Naive thymus-derived CD4-positive, alpha-beta T cell (primary cell): Measurements from ENCODE around the gene DHX8. TPM values are rescaled to one million over a fixed set of nuclear protein-coding genes. Genes with fewer than 3 reads are reported as not detected.

Experiments used
- ATAC-seq: fragments of 150-1000 bp; cut with Tn5 transposase; 2 replicates; pipeline ENCODE4 v1.10.0; 2021; ENCODE audit warnings: mild to moderate bottlenecking, moderate library complexity
- CTCF ChIA-PET: fragments of 350-600 bp; sonication (Branson Sonifier 250); formaldehyde crosslinking; loops from one replicate; lab custom pipeline; 2021; ENCODE audit warnings: antibody characterized with exemption; lab: Charles Lee
- POLR2A ChIA-PET: fragments of 350-600 bp; sonication (Branson Sonifier 250); formaldehyde crosslinking; loops from one replicate; lab custom pipeline; 2021; ENCODE audit warnings: antibody characterized with exemption, inconsistent platforms; lab: Charles Lee
- DNase-seq, 9 donors: peaks; one replicate each; pipeline versions ENCODE4 v3.0.0 to v3.0.0-alpha.2; 2020 to 2022; ENCODE audit warnings: mixed read lengths in 1 of 9
- H3K27ac ChIP-seq: one replicate; pipeline ENCODE4 v1.7.0; 2013; ENCODE audit warnings: mild to moderate bottlenecking, low read depth, low read length, moderate library complexity
- H3K27me3 ChIP-seq, 2 donors: one replicate each; pipeline ENCODE4 v1.7.0; 2013; ENCODE audit warnings: low read length in 2 of 2, mild to moderate bottlenecking in 2 of 2, moderate library complexity in 2 of 2; ENCODE audit not compliant: control insufficient read depth in 2 of 2, insufficient read depth in 2 of 2
- H3K36me3 ChIP-seq, 3 experiments: 1 replicate in 2 of 3; 2 replicates in 1 of 3; pipeline ENCODE4 v1.7.0; 2013; ENCODE audit warnings: low read length in 3 of 3, mild to moderate bottlenecking in 3 of 3, moderate library complexity in 1 of 3; ENCODE audit not compliant: insufficient read depth in 3 of 3, control insufficient read depth in 2 of 3
- H3K4me1 ChIP-seq, 2 donors: one replicate each; pipeline ENCODE4 v1.7.0; 2013; ENCODE audit warnings: low read length in 2 of 2, mild to moderate bottlenecking in 2 of 2, moderate library complexity in 1 of 2; ENCODE audit not compliant: control insufficient read depth in 2 of 2, insufficient read depth in 2 of 2
- H3K4me3 ChIP-seq: 2 replicates; pipeline ENCODE4 v1.7.0; 2013; ENCODE audit warnings: mild to moderate bottlenecking, low read length
- H3K9me3 ChIP-seq, 3 experiments: 1 replicate in 2 of 3; 2 replicates in 1 of 3; pipeline ENCODE4 v1.7.0; 2013; ENCODE audit warnings: low read length in 3 of 3; ENCODE audit not compliant: control insufficient read depth in 2 of 3
- H3K27ac Mint-ChIP-seq, 9 donors: one replicate each; pipeline ENCODE4 v1.8.0; 2020 to 2022; ENCODE audit warnings: mixed read lengths in 9 of 9, mild to moderate bottlenecking in 8 of 9, moderate library complexity in 5 of 9, inconsistent platforms in 2 of 9
- H3K27me3 Mint-ChIP-seq, 5 donors: one replicate each; pipeline ENCODE4 v1.8.0; 2021 to 2022; ENCODE audit warnings: mixed read lengths in 5 of 5, mild to moderate bottlenecking in 1 of 5
- H3K36me3 Mint-ChIP-seq, 5 donors: one replicate each; pipeline ENCODE4 v1.8.0; 2020 to 2022; ENCODE audit warnings: mixed read lengths in 5 of 5, mild to moderate bottlenecking in 3 of 5, inconsistent platforms in 1 of 5
- H3K4me1 Mint-ChIP-seq, 7 donors: one replicate each; pipeline ENCODE4 v1.8.0; 2020 to 2022; ENCODE audit warnings: mixed read lengths in 7 of 7, mild to moderate bottlenecking in 3 of 7, inconsistent platforms in 1 of 7
- H3K4me3 Mint-ChIP-seq, 10 donors: one replicate each; pipeline ENCODE4 v1.8.0; 2020 to 2022; ENCODE audit warnings: mild to moderate bottlenecking in 10 of 10, mixed read lengths in 10 of 10, moderate library complexity in 6 of 10, inconsistent platforms in 2 of 10
- H3K9me3 Mint-ChIP-seq, 11 donors: one replicate each; pipeline ENCODE4 v1.8.0; 2020 to 2022; ENCODE audit warnings: mixed read lengths in 11 of 11, mild to moderate bottlenecking in 4 of 11, inconsistent platforms in 1 of 11, moderate library complexity in 1 of 11
- intact Hi-C, 2 donors: fragments of 100-400 bp; cut with micrococcal nuclease; formaldehyde crosslinking; loops; one replicate each; pipeline ENCODE4 v1.15.1; 2023
- polyA plus RNA-seq, 2 donors: library from polyadenylated mRNA; unstranded; fragments of 300-500 nt; fragmentation: Illumina TruSeq; gene quantifications; one replicate each; pipeline ENCODE4 v1.2.3, GENCODE V29; 2021
- total RNA-seq, 6 experiments: library from RNA in 5 of 6; stranded (reverse) in 5 of 6; gene quantifications; 1 replicate in 5 of 6; 2 replicates in 1 of 6; pipeline ENCODE4 v1.2.3 and lab custom pipeline; 2021 to 2026

DHX8 gene
- total and polyA plus RNA-seq, 7 experiments from 2014 or later = 23.5 to 93.4 (median 69.1) TPM

DNA sequence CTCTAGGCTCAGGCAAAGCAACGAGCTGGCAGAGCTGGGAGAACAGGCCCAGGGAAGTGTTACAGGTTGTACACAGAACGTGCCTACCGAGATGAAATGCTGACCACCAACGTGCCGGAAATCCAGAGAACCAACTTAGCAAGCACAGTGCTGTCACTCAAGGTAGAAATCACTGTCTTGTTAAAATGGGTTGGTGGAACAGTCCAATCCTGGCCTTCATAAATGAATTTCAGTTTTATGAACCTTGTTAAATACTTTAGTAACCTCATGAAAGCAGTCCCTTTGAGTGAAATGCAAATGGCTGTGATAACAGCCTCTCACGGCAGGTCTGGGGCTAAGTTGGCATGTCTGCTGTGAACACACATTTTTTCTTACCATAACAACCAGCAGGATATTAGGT, 33.4 kb downstream of the DHX8 start:
- Histone ChIP-seq H3K36me3 (peaks cover 20 to 94% (median 24%) of the 10 kb centered on the region in 3 experiments), H3K9me3 (no peaks in the 10 kb centered on the region), H3K4me3 (no peak overlapping the region), H3K27ac (no peak overlapping the region), H3K4me1 (no peaks in the 10 kb centered on the region), H3K27me3 (no peaks in the 10 kb centered on the region)
- Mint-ChIP-seq H3K9me3 (no peaks in the 10 kb centered on the region), H3K4me3 (no peak overlapping the region), H3K4me1 (peaks cover 0 to 3% (median 0%) of the 10 kb centered on the region in 7 donors), H3K36me3 (peaks cover 15 to 62% (median 39%) of the 10 kb centered on the region in 5 donors), H3K27ac (no peak overlapping the region), H3K27me3 (no peaks in the 10 kb centered on the region)
- POLR2A ChIA-PET = no interaction called here
- DNase-seq (no peak), ATAC-seq (no peak)
- intact Hi-C loops = no loop called here
- CTCF ChIA-PET = no interaction called here

DNA sequence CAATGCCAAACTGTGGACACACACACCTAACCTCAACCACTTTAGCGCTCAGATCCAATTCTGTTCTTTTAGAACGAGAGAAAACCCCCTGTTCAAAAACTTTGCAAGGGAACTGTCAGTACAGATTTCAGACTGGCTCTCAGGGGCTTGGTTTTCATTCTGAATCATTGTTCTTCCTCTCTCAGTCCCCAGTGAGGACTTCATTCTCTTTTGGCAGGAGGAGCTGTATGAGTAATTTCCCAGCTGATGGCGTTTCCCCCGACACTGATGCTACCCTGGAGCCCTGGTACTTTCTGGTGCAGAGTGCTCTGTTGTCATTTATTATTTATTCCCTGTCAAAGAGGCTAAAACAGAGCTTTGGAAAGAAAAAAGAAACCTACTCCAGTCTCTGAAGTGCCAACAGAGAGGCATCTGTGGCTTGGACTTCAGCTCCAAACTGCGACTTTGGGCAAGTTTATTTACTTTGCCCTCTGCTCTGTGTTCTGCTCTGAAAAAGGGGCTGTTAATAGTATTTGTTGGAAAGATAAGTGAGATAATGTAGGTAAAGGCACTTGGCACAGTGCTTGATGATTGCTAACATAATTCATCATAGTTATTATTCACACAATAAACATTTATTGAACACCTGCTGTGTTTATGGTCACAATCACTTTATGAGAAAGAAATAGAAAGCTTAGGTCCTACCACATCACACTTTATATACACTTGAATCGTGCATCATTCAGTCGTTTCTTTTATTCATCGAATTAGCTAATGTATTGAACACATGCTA, 34.0 kb downstream of the DHX8 start:
- no peak for ATAC-seq
- Histone ChIP-seq H3K9me3 (no peaks in the 10 kb centered on the region), H3K36me3 (peaks cover 22 to 94% (median 25%) of the 10 kb centered on the region in 3 experiments), H3K27ac (no peak overlapping the region), H3K4me3 (no peak overlapping the region), H3K4me1 (no peaks in the 10 kb centered on the region), H3K27me3 (no peaks in the 10 kb centered on the region)
- no peaks in the 10 kb centered on the region for H3K9me3 Mint-ChIP-seq
- intact Hi-C loops = no loop called here
- POLR2A ChIA-PET = no interaction called here
- CTCF ChIA-PET = interaction anchor here (0.7 kb wide), 1 partner anchor 10 kb away, joined by 3 read pairs; no protein-coding TSS in a partner anchor
- H3K4me3 Mint-ChIP-seq = no peak overlapping the region
- peaks cover 15 to 58% (median 32%) of the 10 kb centered on the region in 5 donors for H3K36me3 Mint-ChIP-seq
- no peaks in the 10 kb centered on the region for H3K27me3 Mint-ChIP-seq
- H3K27ac Mint-ChIP-seq = no peak overlapping the region
- H3K4me1 Mint-ChIP-seq = peaks cover 0 to 3% (median 0%) of the 10 kb centered on the region in 7 donors
- DNase-seq = no peak

DNA sequence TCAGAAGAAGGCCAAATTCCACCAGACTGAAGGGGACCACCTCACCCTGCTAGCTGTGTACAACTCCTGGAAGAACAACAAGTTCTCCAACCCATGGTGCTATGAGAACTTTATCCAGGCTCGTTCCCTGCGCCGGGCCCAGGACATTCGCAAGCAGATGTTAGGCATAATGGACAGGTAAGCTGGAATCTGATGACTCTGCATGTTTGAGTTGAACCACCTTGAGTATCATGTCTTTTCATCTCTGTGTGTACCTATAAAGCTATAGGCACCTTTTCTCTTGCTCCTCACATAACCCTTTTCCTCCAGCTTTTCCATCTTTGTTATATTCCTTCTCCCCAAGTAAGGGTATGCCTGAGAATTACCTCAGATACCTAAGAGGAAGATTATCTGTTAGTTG, 37.6 kb downstream of the DHX8 start:
- ChIA-PET CTCF (interaction anchor here (0.5 to 0.6 kb wide), 2 partner anchors 33 to 242 kb away, joined by 3 read pairs; no protein-coding TSS in a partner anchor), POLR2A (interaction anchor here (0.5 kb wide), 1 partner anchor 356 kb away, joined by 3 read pairs; no protein-coding TSS in a partner anchor)
- Mint-ChIP-seq H3K9me3 (no peaks in the 10 kb centered on the region), H3K4me1 (peaks cover 0 to 4% (median 0%) of the 10 kb centered on the region in 7 donors), H3K27me3 (no peaks in the 10 kb centered on the region), H3K4me3 (no peak overlapping the region), H3K36me3 (peaks cover 15 to 74% (median 35%) of the 10 kb centered on the region in 5 donors), H3K27ac (no peak overlapping the region)
- intact Hi-C loops = no loop called here
- peaks cover 30 to 98% (median 43%) of the 10 kb centered on the region in 3 experiments for H3K36me3 ChIP-seq
- H3K4me3 ChIP-seq = no peak overlapping the region
- ATAC-seq (no peak), DNase-seq (no peak)
- H3K27ac ChIP-seq = no peak overlapping the region
- no peaks in the 10 kb centered on the region for H3K27me3 ChIP-seq
- no peaks in the 10 kb centered on the region for H3K4me1 ChIP-seq
- H3K9me3 ChIP-seq = no peaks in the 10 kb centered on the region

DNA sequence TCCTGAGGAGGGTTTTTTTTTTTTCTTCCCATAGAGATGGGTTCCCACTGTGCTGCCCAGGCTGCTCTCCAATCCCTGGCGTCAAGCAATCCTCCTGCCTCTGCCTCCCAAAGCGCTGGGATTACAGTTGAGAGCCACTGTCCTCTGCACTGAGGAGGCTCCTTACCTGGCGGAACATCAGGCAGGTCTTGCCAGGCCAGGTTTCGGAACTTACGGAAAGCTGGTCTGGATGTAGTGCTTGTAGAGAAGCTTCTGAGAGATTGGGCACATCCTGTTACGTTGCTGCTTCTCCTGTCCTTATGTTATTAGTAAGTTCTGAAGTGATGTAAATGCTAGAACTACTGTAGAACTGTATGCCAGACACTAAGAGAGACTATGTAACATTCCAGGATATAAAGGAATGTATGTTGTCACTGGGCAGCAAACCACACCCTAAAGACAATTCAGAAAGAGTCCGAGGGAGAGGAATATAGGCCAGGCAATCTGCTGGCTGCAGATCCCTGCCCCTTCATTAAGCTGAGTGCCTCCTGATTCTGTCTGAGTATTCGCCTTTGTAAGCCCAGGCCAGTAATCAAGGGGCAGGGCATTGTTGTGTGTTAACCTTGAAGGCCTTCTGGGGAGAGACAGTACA, 41.3 kb downstream of the DHX8 start:
- intact Hi-C loops = no loop called here
- CTCF ChIA-PET = no interaction called here

DNA sequence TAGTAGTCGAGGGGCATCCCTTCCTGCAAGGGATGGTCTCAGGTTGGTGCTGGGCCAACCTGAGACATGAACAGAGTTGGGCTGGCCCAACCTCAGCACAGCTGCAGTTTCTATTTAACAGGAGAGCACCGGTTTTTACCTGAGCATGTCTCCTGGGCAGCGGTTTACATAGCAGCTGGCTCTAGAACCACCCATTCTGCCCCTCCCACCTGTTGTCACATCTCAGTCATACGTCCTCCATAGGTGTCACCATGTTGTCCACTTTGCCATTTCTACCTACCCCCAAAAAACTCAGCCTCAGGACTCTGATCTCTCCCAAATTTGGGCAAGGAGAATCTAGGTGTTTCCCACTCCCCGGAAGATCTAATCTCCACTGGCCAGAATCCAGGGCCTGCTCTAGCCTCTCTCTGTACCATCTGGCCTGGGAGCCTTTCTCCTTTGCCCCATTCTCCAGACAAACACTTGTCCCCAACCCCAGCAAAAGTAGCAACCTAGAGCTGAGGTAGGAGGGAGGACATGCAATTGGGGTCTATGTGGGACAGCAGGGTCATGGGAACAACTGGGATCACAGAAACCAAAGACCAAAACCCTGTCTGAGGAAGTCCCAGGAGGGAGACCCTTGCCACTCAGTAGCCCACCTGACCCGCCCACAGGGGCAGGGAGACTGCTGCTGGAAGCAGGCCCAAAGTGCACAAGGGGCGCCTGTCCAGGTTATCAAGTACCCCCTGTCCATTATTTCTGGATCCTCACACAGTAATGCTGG, 43.3 kb downstream of the DHX8 start:
- Mint-ChIP-seq H3K27me3 (no peaks in the 10 kb centered on the region), H3K36me3 (peaks cover 0 to 42% (median 7%) of the 10 kb centered on the region in 5 donors), H3K4me3 (no peak overlapping the region), H3K4me1 (peaks cover 0 to 9% (median 6%) of the 10 kb centered on the region in 7 donors), H3K27ac (no peak overlapping the region), H3K9me3 (no peaks in the 10 kb centered on the region)
- POLR2A ChIA-PET = no interaction called here
- H3K27ac ChIP-seq = no peak overlapping the region
- DNase-seq = no peak
- H3K4me3 ChIP-seq = no peak overlapping the region
- CTCF ChIA-PET = interaction anchor here (0.6 kb wide), 1 partner anchor 9 kb away, joined by 3 read pairs; no protein-coding TSS in a partner anchor
- ATAC-seq = no peak
- H3K36me3 ChIP-seq = peaks cover 11 to 59% (median 25%) of the 10 kb centered on the region in 3 experiments
- intact Hi-C loops = no loop called here
- H3K9me3 ChIP-seq = no peaks in the 10 kb centered on the region
- H3K27me3 ChIP-seq = no peaks in the 10 kb centered on the region
- no peaks in the 10 kb centered on the region for H3K4me1 ChIP-seq

More for the DNA sequence above, 41.3 kb downstream of the DHX8 start:
- ATAC-seq = no peak
- no peaks in the 10 kb centered on the region for H3K9me3 Mint-ChIP-seq
- no peak overlapping the region for H3K4me3 ChIP-seq
- no peaks in the 10 kb centered on the region for H3K9me3 ChIP-seq
- H3K27me3 ChIP-seq = no peaks in the 10 kb centered on the region
- peaks cover 21 to 79% (median 36%) of the 10 kb centered on the region in 3 experiments for H3K36me3 ChIP-seq
- no peak overlapping the region for H3K27ac ChIP-seq
- POLR2A ChIA-PET = no interaction called here
- H3K36me3 Mint-ChIP-seq = peaks cover 8 to 58% (median 21%) of the 10 kb centered on the region in 5 donors
- DNase-seq = no peak
- peaks cover 0 to 12% (median 6%) of the 10 kb centered on the region in 7 donors for H3K4me1 Mint-ChIP-seq
- H3K27me3 Mint-ChIP-seq = no peaks in the 10 kb centered on the region
- H3K4me1 ChIP-seq = no peaks in the 10 kb centered on the region
- no peak overlapping the region for H3K4me3 Mint-ChIP-seq
- no peak overlapping the region for H3K27ac Mint-ChIP-seq

DNA sequence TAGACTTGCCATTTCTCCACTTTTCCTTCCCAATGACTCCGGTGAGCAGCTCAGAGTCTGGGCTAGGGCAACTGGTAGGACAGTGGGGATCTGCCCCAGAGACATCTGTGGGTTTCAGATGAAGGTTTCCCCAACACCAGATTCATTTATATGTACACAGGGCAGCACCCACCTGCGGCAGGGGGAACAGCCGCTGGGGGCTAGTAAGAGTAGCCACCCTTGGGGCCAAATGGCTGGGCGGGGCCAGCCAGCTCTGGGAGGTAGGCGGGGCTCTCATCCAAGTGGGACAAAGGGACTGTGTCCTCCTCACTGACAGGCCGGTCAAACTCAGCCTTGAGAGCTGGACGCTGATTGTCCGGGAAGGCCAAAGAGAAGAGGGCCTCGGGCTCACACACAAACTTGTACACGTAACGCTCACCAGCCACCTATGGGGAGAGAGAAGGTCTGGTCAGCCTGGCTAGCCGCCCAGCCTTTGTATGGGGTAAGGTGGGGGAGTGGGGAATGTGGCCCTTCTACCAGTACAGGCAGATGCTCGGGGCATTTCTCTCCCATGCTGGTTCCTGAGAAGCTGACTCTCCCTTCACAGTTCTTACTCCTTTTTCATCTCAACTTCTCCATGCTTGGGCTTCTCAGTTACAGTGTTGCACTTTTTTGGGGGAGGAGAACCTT, 44.7 kb downstream of the DHX8 start:
- Histone ChIP-seq H3K27me3 (no peaks in the 10 kb centered on the region), H3K4me3 (no peak overlapping the region), H3K4me1 (no peaks in the 10 kb centered on the region), H3K9me3 (no peaks in the 10 kb centered on the region), H3K27ac (no peak overlapping the region), H3K36me3 (peaks cover 2 to 45% (median 16%) of the 10 kb centered on the region in 3 experiments)
- Mint-ChIP-seq H3K9me3 (no peaks in the 10 kb centered on the region), H3K4me1 (peaks cover 0 to 9% (median 4%) of the 10 kb centered on the region in 7 donors), H3K36me3 (peaks cover 0 to 35% (median 3%) of the 10 kb centered on the region in 5 donors), H3K27ac (peak overlapping the region in 1 of 9 donors; percentile 40), H3K4me3 (no peak overlapping the region), H3K27me3 (no peaks in the 10 kb centered on the region)
- POLR2A ChIA-PET = no interaction called here
- ATAC-seq = no peak
- CTCF ChIA-PET = no interaction called here
- no peak for DNase-seq
- intact Hi-C loops = no loop called here
